ENCODE data around the gene MOB1B. TPM values are rescaled to one million over a fixed set of nuclear protein-coding genes. Genes with fewer than 3 reads are reported as not detected.

MOB1B gene
- total RNA-seq, 1 donor from 2014 or later = 49.4 TPM

DNA sequence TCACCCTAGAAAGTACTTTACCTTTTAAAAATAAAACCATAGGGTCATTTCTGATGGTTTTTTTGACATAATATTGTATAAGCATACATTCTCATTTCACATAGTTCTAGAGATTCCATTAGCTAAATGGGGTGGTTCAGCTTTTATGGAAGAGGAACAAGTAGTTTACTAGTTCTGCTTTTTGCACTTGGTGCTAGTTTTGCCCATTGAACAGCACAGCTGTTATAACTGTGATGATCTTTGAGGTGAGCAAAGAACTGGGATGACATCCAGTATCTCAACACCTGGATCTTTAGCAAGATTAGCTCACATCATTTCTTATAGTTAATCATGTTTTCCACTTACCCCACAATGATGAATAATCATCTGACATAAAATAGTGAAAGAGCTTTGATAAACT lies 40.9 kb downstream of the MOB1B start:
- no peaks in the 10 kb centered on the region for H3K9me3 Mint-ChIP-seq (ENCODE audit: unreplicated experiment)
- H3K27me3 Mint-ChIP-seq (ENCODE audit: unreplicated experiment) = peaks cover 1% of the 10 kb centered on the region
- no peak for DNase-seq (ENCODE audit: low spot score)
- H3K27ac Mint-ChIP-seq (ENCODE audit: unreplicated experiment) = no peak overlapping the region
- H3K4me1 Mint-ChIP-seq (ENCODE audit: unreplicated experiment) = peaks cover 23% of the 10 kb centered on the region
- H3K36me3 Mint-ChIP-seq (ENCODE audit: low read depth, unreplicated experiment) = peaks cover 22% of the 10 kb centered on the region
- TF ChIP-seq, protein P1, sequence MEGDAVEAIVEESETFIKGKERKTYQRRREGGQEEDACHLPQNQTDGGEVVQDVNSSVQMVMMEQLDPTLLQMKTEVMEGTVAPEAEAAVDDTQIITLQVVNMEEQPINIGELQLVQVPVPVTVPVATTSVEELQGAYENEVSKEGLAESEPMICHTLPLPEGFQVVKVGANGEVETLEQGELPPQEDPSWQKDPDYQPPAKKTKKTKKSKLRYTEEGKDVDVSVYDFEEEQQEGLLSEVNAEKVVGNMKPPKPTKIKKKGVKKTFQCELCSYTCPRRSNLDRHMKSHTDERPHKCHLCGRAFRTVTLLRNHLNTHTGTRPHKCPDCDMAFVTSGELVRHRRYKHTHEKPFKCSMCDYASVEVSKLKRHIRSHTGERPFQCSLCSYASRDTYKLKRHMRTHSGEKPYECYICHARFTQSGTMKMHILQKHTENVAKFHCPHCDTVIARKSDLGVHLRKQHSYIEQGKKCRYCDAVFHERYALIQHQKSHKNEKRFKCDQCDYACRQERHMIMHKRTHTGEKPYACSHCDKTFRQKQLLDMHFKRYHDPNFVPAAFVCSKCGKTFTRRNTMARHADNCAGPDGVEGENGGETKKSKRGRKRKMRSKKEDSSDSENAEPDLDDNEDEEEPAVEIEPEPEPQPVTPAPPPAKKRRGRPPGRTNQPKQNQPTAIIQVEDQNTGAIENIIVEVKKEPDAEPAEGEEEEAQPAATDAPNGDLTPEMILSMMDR (IDR thresholded peaks at IDR 0.05; ENCODE audit: unreplicated experiment) = no peak
- H3K4me3 Mint-ChIP-seq (ENCODE audit: unreplicated experiment) = no peak overlapping the region

DNA sequence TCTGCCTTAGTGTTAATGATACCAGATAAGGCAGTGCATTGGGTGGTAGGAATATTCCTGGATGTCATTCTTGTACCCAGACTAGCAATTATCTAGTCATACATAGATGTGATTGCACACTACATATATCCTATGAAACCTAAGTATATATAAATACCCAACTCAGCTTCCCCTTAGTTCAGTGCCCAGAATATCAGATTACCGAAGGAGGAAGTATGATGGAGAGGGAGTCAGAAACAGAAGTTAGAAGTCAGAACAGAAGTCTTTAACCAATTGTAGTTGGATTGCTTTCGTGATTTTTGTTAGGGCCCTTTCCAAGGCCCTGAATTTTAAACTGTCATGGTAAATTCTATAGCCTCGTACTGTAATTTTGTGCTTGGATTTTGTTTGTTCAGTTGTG lies 42.9 kb downstream of the MOB1B start:
- peak overlapping the region; percentile 6 for H3K27ac Mint-ChIP-seq (ENCODE audit: unreplicated experiment)
- TF ChIP-seq, protein P1 (IDR thresholded peaks at IDR 0.05; ENCODE audit: unreplicated experiment) = no peak

DNA sequence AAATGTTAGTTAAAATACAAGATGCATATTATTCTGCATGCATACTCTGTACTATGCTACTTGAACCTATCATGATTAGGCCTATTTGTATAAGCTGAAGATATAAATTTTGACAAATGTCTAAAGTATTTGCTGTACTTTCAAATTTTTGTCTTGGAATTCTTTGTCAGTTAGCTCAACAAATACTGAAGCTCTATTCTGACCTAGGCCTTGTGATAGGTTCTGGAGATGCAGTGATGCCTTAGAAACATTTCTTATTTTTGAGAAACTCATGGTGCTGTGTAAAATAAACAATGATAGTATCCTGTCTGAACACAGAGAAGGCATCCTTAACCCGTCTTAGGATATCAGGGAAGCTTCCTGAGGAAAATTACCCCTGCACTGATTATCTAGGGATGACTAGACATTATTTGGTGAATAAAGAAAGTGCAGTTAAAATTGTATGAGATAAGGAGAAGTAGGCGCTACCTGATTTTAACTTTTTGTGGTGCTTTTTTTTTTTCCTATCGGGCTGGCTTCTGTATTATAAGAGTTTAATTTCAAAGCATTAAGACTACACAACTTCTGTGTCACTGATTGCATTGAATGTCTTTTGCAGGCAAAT lies 43.4 kb downstream of the MOB1B start:
- Mint-ChIP-seq H3K36me3 (ENCODE audit: low read depth, unreplicated experiment) (peaks cover 12% of the 10 kb centered on the region), H3K9me3 (ENCODE audit: unreplicated experiment) (no peaks in the 10 kb centered on the region), H3K27ac (ENCODE audit: unreplicated experiment) (peak overlapping the region; percentile 6), H3K4me1 (ENCODE audit: unreplicated experiment) (peaks cover 23% of the 10 kb centered on the region), H3K27me3 (ENCODE audit: unreplicated experiment) (peaks cover 1% of the 10 kb centered on the region), H3K4me3 (ENCODE audit: unreplicated experiment) (no peak overlapping the region)
- DNase-seq (ENCODE audit: low spot score) = no peak
- TF ChIP-seq, protein P1 (IDR thresholded peaks at IDR 0.05; ENCODE audit: unreplicated experiment) = no peak

More for the DNA sequence above, 42.9 kb downstream of the MOB1B start:
- Mint-ChIP-seq H3K27me3 (ENCODE audit: unreplicated experiment) (peaks cover 1% of the 10 kb centered on the region), H3K4me1 (ENCODE audit: unreplicated experiment) (peaks cover 23% of the 10 kb centered on the region), H3K4me3 (ENCODE audit: unreplicated experiment) (no peak overlapping the region), H3K9me3 (ENCODE audit: unreplicated experiment) (no peaks in the 10 kb centered on the region), H3K36me3 (ENCODE audit: low read depth, unreplicated experiment) (peaks cover 16% of the 10 kb centered on the region)
- no peak for DNase-seq (ENCODE audit: low spot score)

DNA sequence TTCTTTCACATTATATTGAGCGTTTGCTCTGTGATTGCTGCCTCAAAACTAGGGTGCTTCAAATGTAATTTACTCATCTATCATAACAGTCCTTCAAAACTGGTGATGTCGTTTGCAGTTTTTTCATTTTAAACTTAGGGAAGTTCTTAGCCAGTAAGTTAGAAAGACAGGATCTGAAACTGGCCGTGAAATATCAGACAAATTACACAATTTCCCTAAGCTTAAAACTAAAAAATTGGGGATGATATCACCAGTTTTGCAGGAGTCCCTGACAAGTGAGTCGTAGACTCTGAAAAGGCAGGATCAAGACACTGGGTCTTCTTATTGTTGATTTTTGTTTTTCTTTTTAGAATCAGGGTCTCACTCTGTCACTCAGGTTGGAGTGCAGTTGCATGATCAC lies 44.8 kb downstream of the MOB1B start:
- TF ChIP-seq, protein P1 (IDR thresholded peaks at IDR 0.05; ENCODE audit: unreplicated experiment) = no peak
- H3K9me3 Mint-ChIP-seq (ENCODE audit: unreplicated experiment) = no peaks in the 10 kb centered on the region
- peaks cover 23% of the 10 kb centered on the region for H3K4me1 Mint-ChIP-seq (ENCODE audit: unreplicated experiment)
- DNase-seq (ENCODE audit: low spot score) = no peak
- no peak overlapping the region for H3K27ac Mint-ChIP-seq (ENCODE audit: unreplicated experiment)
- no peak overlapping the region for H3K4me3 Mint-ChIP-seq (ENCODE audit: unreplicated experiment)
- peaks cover 9% of the 10 kb centered on the region for H3K36me3 Mint-ChIP-seq (ENCODE audit: low read depth, unreplicated experiment)
- no peaks in the 10 kb centered on the region for H3K27me3 Mint-ChIP-seq (ENCODE audit: unreplicated experiment)

DNA sequence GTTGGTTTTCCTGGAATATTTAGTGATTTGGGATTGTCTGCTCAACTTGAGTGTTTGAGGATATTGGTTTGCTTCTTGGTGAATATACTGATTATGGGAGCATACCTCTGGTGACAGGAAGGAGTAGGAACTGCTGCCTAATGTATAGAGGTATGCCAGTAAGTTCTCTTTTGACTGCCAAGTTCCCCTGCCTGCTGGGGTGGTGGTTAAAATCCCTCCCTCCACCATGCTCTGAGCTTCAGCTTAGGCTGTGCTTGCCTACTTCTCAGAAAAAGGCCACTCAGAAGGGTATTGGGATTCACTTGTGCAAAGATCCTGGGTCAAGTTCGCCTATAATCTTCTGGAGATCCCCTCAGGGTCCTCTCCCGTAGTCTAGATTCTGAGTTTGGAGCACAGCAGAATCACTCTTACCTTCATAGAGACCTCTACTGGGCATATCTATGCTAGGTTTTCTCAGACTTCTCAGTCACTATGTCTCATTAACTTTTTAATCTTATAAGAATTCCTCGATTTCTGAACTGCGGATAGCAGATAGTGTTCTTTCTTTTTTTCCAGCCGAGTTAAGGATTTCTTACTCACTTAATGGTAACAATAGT lies 46.6 kb downstream of the MOB1B start:
- peaks cover 9% of the 10 kb centered on the region for H3K36me3 Mint-ChIP-seq (ENCODE audit: low read depth, unreplicated experiment)
- H3K27me3 Mint-ChIP-seq (ENCODE audit: unreplicated experiment) = peaks cover 5% of the 10 kb centered on the region
- no peak for DNase-seq (ENCODE audit: low spot score)
- H3K4me3 Mint-ChIP-seq (ENCODE audit: unreplicated experiment) = no peak overlapping the region
- no peaks in the 10 kb centered on the region for H3K9me3 Mint-ChIP-seq (ENCODE audit: unreplicated experiment)
- TF ChIP-seq, protein P1 (IDR thresholded peaks at IDR 0.05; ENCODE audit: unreplicated experiment) = no peak
- peaks cover 23% of the 10 kb centered on the region for H3K4me1 Mint-ChIP-seq (ENCODE audit: unreplicated experiment)
- H3K27ac Mint-ChIP-seq (ENCODE audit: unreplicated experiment) = no peak overlapping the region

Data from endothelial cell (in vitro differentiated cells).